Uterus (tissue), 2 donors: Measurements from ENCODE around the gene OCA2.

Experiments used
- CTCF ChIP-seq, 4 experiments: fragments of 200-600 bp in 2 of 4; fragments of 450-650 bp in 2 of 4; sonication (generic) in 2 of 4; IDR thresholded peaks; one replicate each; pipeline ENCODE4 v1.5.1; 2016 to 2019; ENCODE audit warnings: antibody characterized with exemption in 4 of 4, mild to moderate bottlenecking in 2 of 4, moderate library complexity in 1 of 4
- POLR2A ChIP-seq, 2 donors: fragments of 450-650 bp; IDR thresholded peaks; one replicate each; pipeline ENCODE4 v1.6.1; 2016; ENCODE audit warnings: antibody characterized with exemption in 2 of 2, mild to moderate bottlenecking in 1 of 2, moderate library complexity in 1 of 2

- TF ChIP-seq CTCF (IDR thresholded peaks at IDR 0.05) (no peak), POLR2A (IDR thresholded peaks at IDR 0.05) (no peak)
These were observed 51.8 kb downstream of the OCA2 start for GRCh38 chr15:28047277-28047676.
